GM21619 (cell line): Measurements from ENCODE around the gene CCR3.

ENCODE experiments used
- ATAC-seq: cut with Tn5 transposase; IDR thresholded peaks from one replicate; pipeline ENCODE4 v1.9.1; 2021; ENCODE audit not compliant: unreplicated experiment

Gene CCR3

GRCh38 chr3:46293991-46294833 is 52.0 kb downstream of the CCR3 start:
- ATAC-seq, result no peak

- no peak for ATAC-seq
Observed at GRCh38 chr3:46296826-46297225, 54.6 kb downstream of the CCR3 start.

- no peak for ATAC-seq
Observed at GRCh38 chr3:46297658-46298423, 55.6 kb downstream of the CCR3 start.

GRCh38 chr3:46298871-46299607 is 56.8 kb downstream of the CCR3 start:
- no peak for ATAC-seq

GRCh38 chr3:46299608-46300460 is 57.6 kb downstream of the CCR3 start:
- ATAC-seq, result no peak

GRCh38 chr3:46300461-46300789 is 58.2 kb downstream of the CCR3 start:
- ATAC-seq, result no peak

GRCh38 chr3:46301122-46301835 is 59.0 kb downstream of the CCR3 start:
- no peak for ATAC-seq

- ATAC-seq, result no peak
Observed at GRCh38 chr3:46303240-46303639, 61.0 kb downstream of the CCR3 start.

- no peak for ATAC-seq
Observed at GRCh38 chr3:46304739-46305138, 62.5 kb downstream of the CCR3 start.

- ATAC-seq, result no peak
Observed at GRCh38 chr3:46312991-46313390, 70.7 kb downstream of the CCR3 start.

GRCh38 chr3:46314517-46314916 is 72.3 kb downstream of the CCR3 start:
- ATAC-seq, result no peak

GRCh38 chr3:46316206-46316605 is 73.9 kb downstream of the CCR3 start:
- ATAC-seq, result no peak
